Endometrial microvascular endothelial cells (primary cell): ENCODE measurements around the gene MALT1. TPM values are rescaled to one million over a fixed set of nuclear protein-coding genes. Genes with fewer than 3 reads are reported as not detected.

Source experiments
- in situ Hi-C: cut with HindIII; loops from 2 replicates; pipeline ENCODE4 v1.10.0; 2017; ENCODE audit warnings: low sequenced_read_pairs, low pct_unique_long_range_greater_than_20kb; ENCODE audit errors: inconsistent ontology term
- total RNA-seq: library from RNA; depleted of rRNA; stranded (reverse); fragments of >200 nt; gene quantifications from one replicate; pipeline ENCODE4 v1.2.3, GENCODE V29; 2015; ENCODE audit errors: inconsistent ontology term

MALT1 gene
- total RNA-seq, 1 donor from 2014 or later: 13.2 TPM

GRCh38 chr18:58723810-58724602 is 52.7 kb downstream of the MALT1 start:
- in situ Hi-C loops: no loop called here

DNA sequence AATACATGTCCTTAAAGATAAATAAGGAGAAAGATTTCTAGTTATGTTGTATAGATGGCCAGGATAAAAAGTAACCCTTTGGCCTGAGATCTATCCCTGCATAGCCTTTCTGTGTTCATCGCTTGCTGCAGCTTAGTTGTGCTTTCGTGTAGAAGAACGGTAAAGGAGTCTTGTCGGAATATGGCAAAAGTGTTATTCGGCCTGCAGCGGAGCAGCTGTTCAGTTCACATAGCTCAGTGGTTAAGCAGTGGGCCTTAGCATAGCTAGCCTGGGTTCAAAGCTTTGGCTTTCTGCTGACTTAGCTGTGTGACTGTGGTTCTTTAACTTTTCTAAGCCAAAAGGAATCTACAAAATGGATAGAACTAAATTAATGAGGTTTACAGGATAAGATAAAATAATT is 55.4 kb downstream of the MALT1 start:
- in situ Hi-C loops: no loop called here

DNA sequence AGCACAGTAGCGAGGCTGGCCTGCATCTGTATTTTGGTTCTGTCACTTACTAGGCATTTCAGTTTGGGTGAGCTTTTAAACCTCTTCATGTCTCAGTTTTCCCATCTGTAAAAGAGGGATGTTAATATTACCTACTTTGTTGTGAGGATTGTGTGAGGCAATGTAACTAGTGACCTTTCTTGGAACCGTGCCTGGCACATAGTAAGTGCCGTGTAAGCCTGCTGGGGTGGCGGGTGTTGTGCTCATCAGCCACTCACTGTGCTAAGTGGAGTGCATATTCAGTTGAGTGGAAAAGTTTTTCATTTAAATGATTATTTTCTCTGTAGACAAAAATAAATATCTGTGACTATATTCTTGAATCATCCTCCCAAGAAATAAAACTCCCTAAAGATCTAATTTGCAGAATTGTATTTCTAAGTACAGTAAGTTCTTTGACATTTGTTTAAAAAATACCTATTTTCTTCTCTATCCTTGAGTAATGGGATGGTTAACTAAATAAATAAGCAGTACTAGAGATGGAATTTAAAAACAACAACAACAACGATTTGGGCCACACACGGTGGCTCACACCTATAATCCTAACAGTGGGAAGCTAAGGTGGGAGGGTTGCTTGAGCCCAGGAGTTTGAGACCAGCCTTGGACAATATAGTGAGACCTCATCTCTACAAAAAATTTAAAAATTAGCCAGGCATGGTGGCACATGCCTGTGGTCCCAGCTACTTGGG is 56.7 kb downstream of the MALT1 start:
- in situ Hi-C loops: no loop called here

DNA sequence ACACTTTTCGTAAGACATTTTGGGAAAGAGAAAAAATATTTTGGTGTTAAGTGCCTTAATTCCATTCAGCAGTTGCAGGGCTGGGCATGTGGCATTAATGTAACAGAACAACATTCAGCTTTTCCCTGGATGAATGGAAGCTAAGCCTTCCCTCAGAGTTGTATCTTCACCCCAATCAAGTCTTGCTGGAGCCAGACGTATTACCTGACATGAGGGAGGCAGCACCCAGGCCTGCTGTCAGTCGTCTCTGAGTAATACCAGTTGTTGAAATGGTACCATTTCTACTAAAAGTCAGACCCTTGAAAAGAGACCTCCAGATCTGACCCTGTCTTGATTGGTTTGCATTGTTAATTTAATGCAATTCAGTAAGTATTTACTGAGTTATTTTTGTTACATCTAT is 57.5 kb downstream of the MALT1 start:
- in situ Hi-C loops: no loop called here

- in situ Hi-C loops: no loop called here
These were observed 59.4 kb downstream of the MALT1 start for GRCh38 chr18:58730618-58731017.

- in situ Hi-C loops: no loop called here
These were observed 61.2 kb downstream of the MALT1 start for GRCh38 chr18:58732471-58732870.

- in situ Hi-C loops: no loop called here
These were observed 62.6 kb downstream of the MALT1 start for GRCh38 chr18:58733866-58734265.

DNA sequence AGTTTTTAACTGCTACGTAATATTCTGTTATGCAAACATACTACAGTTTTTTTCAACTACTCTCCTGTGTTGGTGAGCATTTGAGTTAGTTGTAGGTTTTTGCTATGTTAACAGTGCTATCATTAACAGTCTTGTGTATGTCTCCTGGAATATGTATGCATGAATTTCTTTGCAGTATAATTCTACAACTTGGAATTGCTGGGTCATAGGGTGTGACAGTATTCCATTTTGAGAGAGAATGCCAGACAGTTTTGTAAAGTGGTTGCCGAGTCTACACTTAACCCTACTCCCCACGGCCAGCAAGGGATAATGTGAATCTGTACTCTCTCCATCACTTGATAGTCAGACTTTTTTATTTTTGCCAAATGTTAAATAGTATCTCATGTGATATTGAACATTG is 67.1 kb downstream of the MALT1 start:
- in situ Hi-C loops: no loop called here

- in situ Hi-C loops: no loop called here
These were observed 74.6 kb downstream of the MALT1 start for GRCh38 chr18:58745914-58746313.

- in situ Hi-C loops: no loop called here
These were observed 77.8 kb downstream of the MALT1 start for GRCh38 chr18:58748899-58749595.

- in situ Hi-C loops: loop anchor here (25.0 kb wide), 1 partner anchor 217 kb away; no protein-coding TSS in a partner anchor
These were observed 82.7 kb downstream of the MALT1 start for GRCh38 chr18:58753976-58754375.

- in situ Hi-C loops: loop anchor here (25.0 kb wide), 1 partner anchor 217 kb away; no protein-coding TSS in a partner anchor
These were observed 83.3 kb downstream of the MALT1 start for GRCh38 chr18:58754544-58755068.

DNA sequence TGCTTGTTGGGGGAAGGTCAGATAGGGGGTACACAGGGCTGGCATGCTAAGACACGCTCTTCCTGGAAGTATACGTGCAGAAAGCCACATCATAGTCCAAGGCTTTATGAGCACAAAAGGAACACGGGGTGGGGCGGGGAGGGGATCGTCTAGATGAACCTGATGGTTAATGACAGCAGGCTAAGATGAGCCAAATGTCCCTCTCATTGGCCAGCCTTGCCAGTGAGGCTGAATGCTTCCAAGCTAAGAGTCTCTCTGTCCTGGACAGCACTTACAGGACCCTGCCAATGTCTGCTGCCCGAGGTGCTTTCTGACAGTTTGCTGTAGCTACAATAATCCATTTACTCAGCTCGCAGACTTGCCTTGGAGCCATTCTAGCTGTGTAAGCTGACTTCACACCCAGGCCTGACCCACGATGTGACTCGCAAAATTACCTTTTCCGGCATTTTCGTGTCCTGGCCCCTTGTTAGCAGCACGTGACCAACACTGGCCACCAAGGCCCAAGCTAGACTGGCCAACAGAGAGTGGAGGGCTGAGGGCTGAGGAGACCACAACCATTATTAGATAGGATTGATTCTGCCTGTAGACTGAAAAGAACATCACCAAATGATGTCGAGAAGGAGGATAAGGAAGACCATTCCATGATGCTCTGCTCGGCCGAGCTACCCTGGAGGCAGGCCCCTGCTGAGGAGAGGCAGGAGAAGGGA is 84.2 kb downstream of the MALT1 start:
- in situ Hi-C loops: loop anchor here (25.0 kb wide), 1 partner anchor 218 kb away; no protein-coding TSS in a partner anchor

- in situ Hi-C loops: loop anchor here (25.0 kb wide), 1 partner anchor 219 kb away; no protein-coding TSS in a partner anchor
These were observed 84.9 kb downstream of the MALT1 start for GRCh38 chr18:58756148-58756547.

DNA sequence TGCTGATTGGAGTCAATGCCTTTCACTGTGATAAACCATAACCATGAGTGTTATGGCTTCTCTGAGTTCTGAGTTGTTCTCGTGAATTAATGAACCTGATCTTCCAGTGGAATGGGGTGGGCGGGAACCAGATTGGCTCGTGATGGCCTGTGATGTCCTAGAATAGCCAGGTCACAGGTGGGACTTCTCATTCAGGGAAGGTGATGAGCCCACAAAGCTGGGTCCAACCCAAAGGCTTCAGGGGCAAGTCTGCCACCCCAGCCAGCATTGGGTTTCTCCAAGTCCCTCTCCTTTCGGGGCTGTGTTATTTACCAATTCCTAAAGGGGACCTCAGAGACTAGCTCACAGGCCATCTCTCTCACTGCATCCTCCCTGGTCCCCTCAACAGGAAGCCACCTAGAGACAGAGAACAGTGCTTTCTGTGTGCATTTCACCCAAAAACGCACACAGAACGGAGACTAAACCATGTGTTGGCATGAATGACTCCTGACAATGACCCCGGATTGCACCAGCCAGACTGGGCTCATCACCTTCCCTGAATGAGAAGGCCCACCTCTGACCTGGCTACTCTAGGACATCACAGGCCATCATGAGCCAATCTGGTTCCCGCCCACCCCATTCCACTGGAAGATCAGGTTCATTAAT is 85.5 kb downstream of the MALT1 start:
- in situ Hi-C loops: loop anchor here (25.0 kb wide), 1 partner anchor 219 kb away; no protein-coding TSS in a partner anchor

DNA sequence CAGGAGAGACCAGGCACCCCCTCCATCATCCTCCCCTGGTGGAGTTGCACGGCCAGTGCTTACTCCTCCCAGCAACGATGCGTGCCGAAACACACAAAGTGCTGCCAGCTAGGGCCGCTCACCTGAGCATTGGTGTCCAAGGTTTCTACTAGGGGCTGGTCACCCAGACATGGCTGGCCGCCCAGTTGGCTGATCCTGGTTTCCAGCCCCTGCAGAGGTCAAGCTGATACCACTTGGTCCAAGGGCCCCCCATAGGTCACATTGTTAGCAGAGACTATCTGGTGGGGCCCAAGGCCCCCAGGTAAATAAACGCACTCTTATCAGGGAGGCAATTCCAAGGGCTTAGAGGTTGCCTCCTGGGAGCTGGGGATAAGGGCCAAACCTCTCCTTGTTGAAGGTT is 86.1 kb downstream of the MALT1 start:
- in situ Hi-C loops: loop anchor here (25.0 kb wide), 1 partner anchor 220 kb away; no protein-coding TSS in a partner anchor

GRCh38 chr18:58758046-58758445 is 86.8 kb downstream of the MALT1 start:
- in situ Hi-C loops: loop anchor here (25.0 kb wide), 1 partner anchor 221 kb away; no protein-coding TSS in a partner anchor

GRCh38 chr18:58758606-58759005 is 87.3 kb downstream of the MALT1 start:
- in situ Hi-C loops: loop anchor here (25.0 kb wide), 1 partner anchor 221 kb away; no protein-coding TSS in a partner anchor
